Stimulated activated CD8-positive, alpha-beta memory T cell treated with anti-CD3 and anti-CD28 coated beads, Interleukin-4, amount 100 ng/mL, for 1 hour (primary cell): ENCODE results near the gene MAGIX.
"Not testable (repeated sequence)": the region's sequence is repeated elsewhere in the genome, so short reads cannot be mapped to it uniquely, and the experiment has no call there.

ENCODE experiments used
- DNase-seq, 2 donors: peaks; one replicate each; pipeline ENCODE4 v3.0.0-alpha.2; 2020; ENCODE audit warnings: low read depth in 2 of 2, low spot score in 1 of 2

Gene MAGIX

GRCh38 chrX:49160908-49161307 lies 1.6 kb upstream of the MAGIX start:
- no peak for DNase-seq

DNA sequence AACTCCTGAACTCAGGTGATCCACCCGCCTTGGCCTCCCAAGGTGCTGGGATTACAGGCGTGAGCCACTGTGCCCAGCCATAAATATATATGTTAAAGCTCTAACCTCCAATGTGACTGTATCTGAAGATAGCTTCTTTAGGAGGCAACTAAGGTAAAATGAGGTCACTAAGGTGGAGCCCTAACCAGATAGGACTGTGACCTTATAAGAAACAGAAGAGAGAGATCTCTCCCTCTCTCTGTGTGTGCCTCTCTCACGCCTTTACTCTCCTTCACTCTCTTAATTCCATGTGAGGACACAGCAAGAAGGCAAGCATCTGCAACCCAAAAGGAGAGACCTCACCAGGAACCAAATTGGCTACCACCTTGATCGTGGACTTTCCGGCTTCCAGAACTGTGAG lies 926 bp upstream of the MAGIX start:
- DNase-seq = no peak

- DNase-seq = peak in 1 of 2 donors; percentile 59
These were observed 1.2 kb downstream of the MAGIX start for GRCh38 chrX:49163555-49164419.

GRCh38 chrX:49164589-49165360 lies 2.2 kb downstream of the MAGIX start:
- DNase-seq = no peak

DNA sequence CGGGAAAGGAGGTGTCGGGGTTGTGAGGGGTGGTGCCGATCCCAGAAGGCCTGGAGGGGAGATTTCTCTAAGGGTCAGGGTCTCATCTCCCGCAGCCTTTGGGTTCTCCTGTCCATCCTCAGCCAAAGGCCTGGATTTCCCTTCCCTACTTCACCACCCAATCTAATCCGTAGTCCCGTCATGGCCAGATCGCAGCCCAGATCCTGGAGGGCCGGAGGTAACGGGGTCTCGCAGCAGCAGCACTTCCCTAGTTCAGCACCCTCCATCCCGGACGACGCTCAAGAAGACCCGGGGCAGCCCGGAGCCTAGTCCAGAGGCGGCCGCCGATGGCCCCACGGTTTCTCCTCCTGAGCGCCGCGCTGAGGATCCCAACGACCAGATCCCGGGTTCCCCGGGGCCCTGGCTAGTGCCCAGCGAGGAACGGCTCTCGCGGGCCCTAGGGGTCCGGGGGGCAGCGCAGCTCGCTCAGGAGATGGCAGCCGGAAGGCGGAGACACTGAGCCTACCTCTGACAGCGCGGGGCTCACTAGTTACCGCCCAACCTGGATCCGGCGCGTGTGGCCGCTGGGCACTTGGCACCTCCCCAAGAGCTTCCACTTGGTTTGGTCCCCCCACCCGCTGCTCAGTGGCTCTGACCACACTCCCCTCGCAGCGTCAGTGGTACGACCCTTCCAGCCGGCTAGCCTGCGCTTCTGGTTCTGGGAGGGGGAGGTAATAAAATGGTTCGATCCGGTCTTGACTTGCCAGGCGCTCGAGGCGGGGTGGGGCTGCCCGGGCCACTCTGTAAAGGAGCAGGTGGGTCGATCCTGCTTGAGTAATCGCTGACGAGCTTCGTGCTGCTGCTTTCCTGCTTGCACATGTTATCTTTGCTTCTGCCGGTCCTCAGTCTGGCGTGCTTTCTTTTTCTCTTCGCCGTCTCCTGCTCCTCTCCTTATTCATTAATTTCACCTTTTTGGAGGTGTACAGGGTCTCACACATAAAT lies 3.6 kb downstream of the MAGIX start:
- no peak for DNase-seq

GRCh38 chrX:49166914-49167739 lies 4.6 kb downstream of the MAGIX start:
- DNase-seq = peak; percentile 36 to 52

DNA sequence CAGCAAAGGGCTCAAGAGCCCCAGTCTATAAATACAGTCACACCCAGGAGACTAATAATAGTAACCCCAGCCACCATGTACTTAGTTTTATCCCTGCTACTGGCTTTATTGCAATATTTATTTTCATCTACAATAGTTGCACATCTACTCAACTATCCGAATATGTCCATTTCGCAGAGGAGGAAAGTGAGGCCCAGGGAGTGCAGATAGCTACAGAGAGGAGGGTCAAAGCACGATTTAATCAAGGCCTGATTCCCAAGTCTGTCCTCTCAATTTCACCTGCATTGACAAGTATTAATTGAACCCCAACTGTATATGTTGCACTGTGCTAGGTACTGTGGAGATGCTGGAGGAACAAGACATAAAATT lies 5.2 kb downstream of the MAGIX start:
- no peak for DNase-seq

- peak; percentile 42 to 62 for DNase-seq
These were observed 9.3 kb downstream of the MAGIX start, which contains the start of gene PLP2 for GRCh38 chrX:49171752-49172279. PLP2 (plus strand) TSS chrX:49171898; CDS start chrX:49172001, 103 bp downstream.

- no peak for DNase-seq
These were observed 9.8 kb downstream of the MAGIX start for GRCh38 chrX:49172280-49172780.

GRCh38 chrX:49173544-49173943 lies 11.0 kb downstream of the MAGIX start:
- DNase-seq = not testable (repeated sequence)

DNA sequence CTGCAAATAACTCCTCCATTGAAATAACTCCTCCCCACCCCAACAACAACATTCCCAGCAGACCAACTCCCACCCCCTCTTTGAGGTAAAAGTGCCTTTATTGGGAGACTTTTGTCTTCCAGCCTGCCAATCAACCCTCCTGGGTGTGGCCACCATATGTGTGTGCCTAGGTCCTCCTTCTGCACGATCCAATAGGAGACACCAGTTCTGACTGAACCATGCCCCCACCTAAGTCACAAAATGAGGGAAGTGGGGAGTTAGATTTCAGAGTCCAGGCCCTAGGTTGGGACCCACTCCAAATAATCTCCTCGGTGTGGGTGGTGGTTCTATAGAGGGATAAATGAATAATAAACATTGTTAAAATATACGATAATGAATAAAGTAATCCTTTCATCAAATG lies 12.2 kb downstream of the MAGIX start:
- no peak for DNase-seq

DNA sequence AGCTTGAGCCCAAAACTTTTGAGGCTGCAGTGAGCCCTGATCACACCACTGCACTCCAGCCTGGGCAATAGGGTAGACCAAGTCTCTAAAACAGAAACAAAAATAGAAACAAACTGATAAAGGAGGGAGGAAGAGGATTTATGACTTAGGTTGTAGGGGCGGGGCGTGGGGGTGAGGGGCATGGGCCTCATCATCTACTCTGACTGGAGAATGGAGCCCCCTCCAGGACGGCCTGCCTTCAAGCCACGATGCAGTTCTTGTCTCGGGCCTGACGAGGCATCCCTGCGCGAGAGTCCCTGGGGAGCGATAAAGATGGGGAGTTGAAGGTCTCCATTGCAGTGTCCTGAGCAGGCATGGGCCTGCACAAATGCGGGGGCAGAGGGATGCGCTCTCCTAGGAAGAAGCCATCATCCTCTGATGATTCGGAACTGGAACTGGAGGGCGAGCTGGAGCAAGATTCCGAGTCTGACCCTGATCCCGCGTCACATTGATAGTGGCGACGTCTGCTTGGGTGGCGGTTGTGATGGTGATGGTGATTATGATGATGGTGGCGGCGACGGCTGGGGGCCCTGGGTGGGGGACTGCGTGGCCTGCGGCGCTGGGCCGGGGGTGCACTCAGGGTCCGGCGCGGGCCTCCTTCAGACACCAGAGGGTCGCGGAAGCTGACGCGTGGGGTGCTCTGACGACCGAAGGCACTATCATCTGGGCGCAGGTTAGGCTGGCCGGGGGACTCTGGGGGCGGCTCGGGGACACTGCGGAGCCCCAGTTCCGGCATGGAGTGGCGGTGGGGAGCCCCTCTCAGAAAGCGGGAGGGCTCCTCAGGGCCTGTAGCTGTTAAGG lies 13.1 kb downstream of the MAGIX start:
- no peak for DNase-seq

GRCh38 chrX:49176421-49177326 lies 14.1 kb downstream of the MAGIX start:
- no peak for DNase-seq

DNA sequence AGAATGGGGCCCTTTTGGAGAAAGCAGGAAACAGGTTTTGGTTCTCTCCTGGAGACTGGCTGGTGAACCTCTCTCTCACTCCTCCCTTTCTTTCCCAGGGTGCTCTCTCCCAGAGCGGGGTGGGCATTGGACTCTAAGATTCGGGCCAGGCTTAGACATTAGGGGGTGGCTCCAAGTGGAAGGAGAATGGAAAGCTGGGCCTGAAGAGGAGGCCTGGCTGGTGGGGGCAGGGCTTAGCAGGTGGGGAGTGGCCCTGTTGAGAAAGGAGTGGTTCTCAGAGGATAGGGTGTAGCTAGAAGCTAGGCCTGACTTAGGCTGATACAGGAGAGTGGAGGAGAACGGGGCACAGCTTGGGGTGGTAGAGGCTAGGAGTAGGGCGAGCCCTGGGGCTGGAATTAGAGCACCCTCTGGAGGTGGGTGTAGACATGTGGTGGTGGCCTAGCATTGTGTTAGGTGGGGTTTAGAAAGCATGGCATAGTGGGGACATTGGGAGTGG lies 14.8 kb downstream of the MAGIX start:
- no peak for DNase-seq

GRCh38 chrX:49177873-49178480 lies 15.4 kb downstream of the MAGIX start:
- DNase-seq = no peak

DNA sequence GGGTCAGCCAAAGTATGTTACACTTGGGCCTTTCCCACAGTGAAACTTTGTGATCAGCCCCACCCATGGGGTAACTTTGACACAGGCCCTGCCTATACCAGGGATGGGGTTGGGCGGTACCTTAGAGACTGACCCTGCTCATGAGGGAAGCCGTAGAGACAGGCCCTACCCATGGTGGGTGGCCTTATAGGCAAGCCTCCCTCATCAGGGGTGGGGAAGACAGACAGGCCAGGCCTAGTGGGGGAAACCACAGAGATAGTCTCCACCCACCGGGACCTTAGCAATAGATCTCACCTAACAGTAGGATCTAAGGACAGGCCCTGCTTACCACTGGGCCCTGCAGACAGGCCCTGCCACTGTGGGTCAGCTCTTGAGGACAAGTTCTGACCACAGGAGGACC lies 16.0 kb downstream of the MAGIX start:
- DNase-seq = no peak

DNA sequence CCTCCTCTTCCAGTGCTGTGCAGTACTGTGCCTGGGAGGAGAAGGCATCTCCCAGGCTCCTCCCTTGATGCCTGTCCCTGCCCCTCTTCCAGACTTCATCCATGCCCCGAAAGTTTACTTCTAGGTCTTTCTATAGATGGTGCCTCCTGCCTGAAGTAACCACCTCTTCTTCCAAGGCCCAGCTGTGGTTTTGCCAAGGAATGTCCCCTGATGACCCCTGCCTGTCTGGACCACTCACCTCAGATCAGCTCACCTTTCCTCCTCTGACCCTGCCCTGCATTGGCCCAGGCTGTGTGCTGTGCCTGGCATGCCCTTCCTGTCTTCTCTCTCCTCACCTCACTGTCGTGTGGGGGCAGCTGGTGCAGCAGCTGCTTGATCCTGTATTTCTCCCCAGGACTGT lies 16.8 kb downstream of the MAGIX start:
- no peak for DNase-seq
